Osteocyte (in vitro differentiated cells): ENCODE data around the gene IAPP. TPM values are rescaled to one million over a fixed set of nuclear protein-coding genes. Genes with fewer than 3 reads are reported as not detected.
"Not testable (repeated sequence)": the region's sequence is repeated elsewhere in the genome, so short reads cannot be mapped to it uniquely, and the experiment has no call there.

ENCODE experiments used
- DNase-seq: peaks from one replicate; pipeline ENCODE4 v3.0.0; 2021; ENCODE audit warnings: mixed read lengths; ENCODE audit not compliant: unreplicated experiment; ENCODE audit errors: extremely low spot score
- H3K27ac Mint-ChIP-seq: one replicate; pipeline ENCODE4 v1.8.0; 2021; ENCODE audit warnings: mild to moderate bottlenecking, mixed read lengths; ENCODE audit not compliant: unreplicated experiment
- H3K27me3 Mint-ChIP-seq: one replicate; pipeline ENCODE4 v1.8.0; 2021; ENCODE audit warnings: mixed read lengths; ENCODE audit not compliant: unreplicated experiment
- H3K36me3 Mint-ChIP-seq: one replicate; pipeline ENCODE4 v1.8.0; 2021; ENCODE audit warnings: mixed read lengths; ENCODE audit not compliant: unreplicated experiment
- H3K4me1 Mint-ChIP-seq: one replicate; pipeline ENCODE4 v1.8.0; 2021; ENCODE audit warnings: mixed read lengths; ENCODE audit not compliant: unreplicated experiment
- H3K4me3 Mint-ChIP-seq: one replicate; pipeline ENCODE4 v1.8.0; 2021; ENCODE audit warnings: mild to moderate bottlenecking, moderate library complexity, mixed read lengths; ENCODE audit not compliant: unreplicated experiment
- H3K9me3 Mint-ChIP-seq: one replicate; pipeline ENCODE4 v1.8.0; 2021; ENCODE audit warnings: mixed read lengths; ENCODE audit not compliant: unreplicated experiment
- CTCF ChIP-seq: fragments of 200-600 bp; sonication (generic); IDR thresholded peaks from 2 replicates; pipeline ENCODE4 v1.5.0; 2021; ENCODE audit warnings: antibody characterized with exemption, mild to moderate bottlenecking, moderate library complexity
- total RNA-seq: library from RNA; stranded (reverse); gene quantifications from 2 replicates; pipeline ENCODE4 v1.2.1, GENCODE V29; 2021

Gene IAPP
- total RNA-seq, 1 donor from 2014 or later: not detected

- no peak overlapping the region for H3K27ac Mint-ChIP-seq
- no peaks in the 10 kb centered on the region for H3K4me1 Mint-ChIP-seq
- TF ChIP-seq CTCF: no peak
- H3K36me3 Mint-ChIP-seq: no peaks in the 10 kb centered on the region
- DNase-seq: no peak
- H3K27me3 Mint-ChIP-seq: no peaks in the 10 kb centered on the region
- H3K4me3 Mint-ChIP-seq: no peak overlapping the region
- H3K9me3 Mint-ChIP-seq: no peaks in the 10 kb centered on the region
These were observed 19.2 kb upstream of the IAPP start for GRCh38 chr12:21353487-21353886.

GRCh38 chr12:21353948-21354347, 18.8 kb upstream of the IAPP start:
- TF ChIP-seq CTCF: no peak
- no peaks in the 10 kb centered on the region for H3K4me1 Mint-ChIP-seq
- H3K27me3 Mint-ChIP-seq: no peaks in the 10 kb centered on the region
- DNase-seq: no peak
- no peak overlapping the region for H3K27ac Mint-ChIP-seq
- H3K9me3 Mint-ChIP-seq: no peaks in the 10 kb centered on the region
- H3K4me3 Mint-ChIP-seq: no peak overlapping the region
- no peaks in the 10 kb centered on the region for H3K36me3 Mint-ChIP-seq

DNA sequence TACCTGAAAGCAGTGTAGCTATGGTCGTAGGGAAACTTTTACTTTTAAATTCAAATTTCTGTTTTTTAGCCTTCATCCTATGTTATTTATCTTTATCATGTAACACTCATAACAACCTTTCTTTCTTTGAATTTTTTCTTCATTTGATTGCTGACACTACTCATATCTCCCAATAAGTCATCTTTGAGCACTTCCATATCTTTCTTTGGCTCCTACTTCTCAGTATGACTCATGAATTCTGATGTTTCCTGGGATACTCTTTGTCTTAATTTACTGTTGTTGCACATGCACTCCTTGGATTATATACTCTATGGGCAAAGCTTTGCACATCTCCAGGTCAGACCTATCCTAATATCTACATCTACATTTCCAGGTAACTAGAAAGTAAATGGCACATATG, 18.1 kb upstream of the IAPP start:
- Mint-ChIP-seq H3K4me1 (no peaks in the 10 kb centered on the region), H3K4me3 (no peak overlapping the region), H3K36me3 (no peaks in the 10 kb centered on the region), H3K27ac (no peak overlapping the region), H3K9me3 (no peaks in the 10 kb centered on the region), H3K27me3 (no peaks in the 10 kb centered on the region)
- TF ChIP-seq CTCF: no peak
- DNase-seq: no peak

GRCh38 chr12:21360632-21361031, 12.1 kb upstream of the IAPP start:
- DNase-seq, H3K27ac Mint-ChIP-seq, H3K27me3 Mint-ChIP-seq, H3K36me3 Mint-ChIP-seq, H3K4me3 Mint-ChIP-seq, H3K4me1 Mint-ChIP-seq: not testable (repeated sequence)
- peaks cover 13% of the 10 kb centered on the region for H3K9me3 Mint-ChIP-seq

GRCh38 chr12:21369141-21369980, 3.3 kb upstream of the IAPP start:
- Mint-ChIP-seq H3K27me3 (no peaks in the 10 kb centered on the region), H3K36me3 (no peaks in the 10 kb centered on the region), H3K9me3 (no peaks in the 10 kb centered on the region), H3K4me1 (peaks cover 20% of the 10 kb centered on the region), H3K27ac (peak overlapping the region; percentile 12), H3K4me3 (no peak overlapping the region)
- no peak for DNase-seq
- TF ChIP-seq CTCF: no peak
